GM15510 (cell line): ENCODE results near the gene SETD5.

Experiments used
- POLR2A ChIP-seq: IDR thresholded peaks from 3 replicates; pipeline ENCODE4 v1.6.1; 2011; ENCODE audit warnings: borderline replicate concordance; ENCODE audit not compliant: insufficient read length; ENCODE audit errors: extremely low read depth

Gene SETD5

DNA sequence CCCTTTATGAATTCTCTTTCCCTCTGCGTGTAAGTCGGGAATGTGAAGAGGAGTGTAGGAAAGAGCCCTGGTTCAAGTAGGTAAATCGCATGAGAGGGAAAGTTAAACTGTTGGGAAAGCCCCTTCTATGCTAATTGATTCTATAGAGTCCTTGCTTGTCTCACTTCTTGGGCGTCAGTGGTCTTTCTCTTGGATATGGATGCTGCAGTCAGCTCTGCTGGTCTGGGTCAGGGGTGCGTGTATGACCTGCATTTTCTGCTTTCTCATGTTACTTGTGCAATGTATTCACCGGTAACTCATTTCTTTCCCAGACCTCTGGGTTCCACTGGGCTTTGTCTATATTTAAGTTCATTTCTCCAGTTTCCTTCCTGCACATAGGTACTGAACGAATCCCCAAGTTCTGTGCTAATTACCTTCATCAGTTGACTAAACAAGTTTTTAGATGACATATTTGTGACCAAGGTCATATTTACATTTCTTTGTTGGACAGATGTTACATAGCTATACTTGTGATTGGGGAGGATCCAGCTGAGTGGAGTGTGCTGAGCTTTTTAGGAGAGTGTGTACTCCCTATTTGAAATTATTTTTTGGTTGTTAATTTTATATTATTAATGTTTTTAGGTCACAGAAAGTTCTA lies 1.4 kb downstream of the SETD5 start:
- no peak for TF ChIP-seq POLR2A

DNA sequence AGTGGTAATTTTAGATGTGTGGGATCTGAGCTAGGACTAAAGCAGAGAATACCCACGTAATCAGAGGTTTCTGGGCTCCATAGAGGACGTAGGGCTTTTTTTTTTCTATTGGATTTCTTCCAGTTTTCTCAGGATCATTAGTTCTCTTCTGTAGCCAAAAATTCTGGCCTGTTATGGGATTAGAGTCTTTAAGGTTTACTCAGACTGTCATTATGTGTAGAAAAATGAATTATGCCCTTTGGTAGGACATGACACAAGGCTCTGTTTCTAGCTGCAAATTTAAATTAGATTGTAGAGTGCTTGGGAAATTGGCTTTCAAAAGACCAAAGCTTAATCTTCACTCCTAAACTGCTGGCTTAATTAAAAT lies 1.9 kb downstream of the SETD5 start:
- TF ChIP-seq POLR2A: no peak

DNA sequence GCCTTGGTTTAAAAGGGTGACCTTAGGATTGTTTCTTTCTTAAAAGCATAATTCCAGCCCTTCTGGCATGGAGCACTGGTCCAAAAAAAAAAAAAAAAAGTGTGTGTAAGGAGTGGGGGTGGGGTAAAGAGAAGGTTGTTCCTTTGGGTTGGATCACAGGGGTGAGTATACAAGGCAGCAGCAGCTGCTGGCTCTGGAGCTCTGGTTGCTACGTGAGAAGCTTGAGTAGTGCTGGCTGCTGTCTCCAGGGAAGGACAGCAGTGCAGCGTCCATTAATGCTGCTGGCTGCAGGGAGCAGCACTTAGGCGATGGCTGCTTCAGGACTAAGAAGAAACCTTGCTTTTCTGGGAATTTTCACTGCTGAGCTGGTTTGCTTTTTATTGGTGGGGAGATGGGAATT lies 2.3 kb downstream of the SETD5 start:
- TF ChIP-seq POLR2A: no peak

DNA sequence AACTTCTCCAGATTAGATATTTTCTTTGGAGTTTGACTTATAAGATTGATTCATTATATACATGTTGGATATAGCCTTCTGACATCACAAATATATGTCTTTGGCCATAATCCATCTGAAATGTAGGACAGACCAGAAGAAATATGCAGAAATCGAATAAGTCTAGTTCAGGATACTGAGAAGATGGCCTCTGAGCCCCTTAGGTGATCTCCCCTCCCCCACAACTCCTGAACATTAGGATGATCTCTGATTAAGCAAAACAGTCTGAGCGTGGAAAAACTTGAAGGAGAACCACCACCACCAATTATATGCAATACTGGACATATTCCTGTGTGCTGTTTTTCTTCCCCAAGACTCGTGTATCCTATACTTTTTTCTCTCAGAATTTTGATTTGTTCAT lies 3.2 kb downstream of the SETD5 start:
- TF ChIP-seq POLR2A: no peak

DNA sequence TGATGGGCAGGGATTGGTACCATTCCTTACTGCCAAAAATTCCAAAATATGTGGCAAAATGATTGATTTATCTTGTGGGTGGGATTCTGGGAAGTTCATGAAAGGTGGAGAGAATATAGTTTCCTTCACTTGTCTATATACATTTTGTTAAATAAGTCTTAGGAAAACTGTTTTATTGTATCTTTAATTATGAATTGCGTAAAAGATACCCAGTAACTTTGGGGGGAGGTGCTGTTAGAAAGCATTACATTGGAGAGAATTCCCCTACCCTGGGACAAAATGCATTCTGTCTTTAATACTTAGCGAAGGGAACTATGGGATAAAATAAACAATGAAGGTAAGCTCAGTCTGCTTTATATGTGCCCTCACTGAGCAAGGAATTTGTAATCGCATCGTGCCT lies 4.6 kb downstream of the SETD5 start:
- no peak for TF ChIP-seq POLR2A

DNA sequence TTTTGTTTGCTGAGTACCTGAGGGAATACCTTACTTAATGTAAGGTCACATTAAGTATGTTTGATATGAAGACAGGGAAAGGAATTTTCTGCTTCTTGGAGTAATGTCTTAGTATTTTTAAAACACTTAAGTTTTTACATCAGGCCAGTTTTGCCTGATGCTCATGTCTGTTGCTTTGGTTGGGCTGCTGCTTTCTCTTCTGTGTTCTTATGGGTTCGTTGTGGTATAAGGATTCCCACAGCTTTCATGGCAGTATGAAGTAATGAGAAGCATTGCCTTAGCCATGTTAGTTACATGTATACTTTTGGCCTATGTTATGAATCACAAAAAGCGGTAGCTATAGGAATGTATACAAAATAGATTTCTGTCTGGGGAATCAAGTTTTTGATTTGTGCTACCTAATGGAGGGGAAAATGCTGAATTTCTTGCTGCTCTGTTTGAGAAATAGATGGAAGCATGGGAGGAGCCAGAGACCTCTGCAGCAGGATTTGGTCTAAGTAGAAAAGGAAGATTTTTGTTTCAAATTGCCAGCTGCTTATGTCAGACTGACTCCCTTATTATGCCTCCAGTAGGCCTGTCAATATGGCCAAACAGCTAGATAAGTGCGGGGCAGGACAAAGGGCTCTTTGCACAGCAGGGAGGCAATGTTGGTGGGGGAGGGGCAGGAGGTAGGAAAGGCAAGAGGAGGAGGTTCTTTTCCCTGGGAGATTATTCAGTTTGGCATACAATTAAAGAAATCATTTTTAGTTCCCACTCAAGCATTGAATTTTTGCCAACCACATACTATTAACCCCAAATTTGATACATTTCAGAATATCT lies 5.2 kb downstream of the SETD5 start:
- TF ChIP-seq POLR2A: no peak

DNA sequence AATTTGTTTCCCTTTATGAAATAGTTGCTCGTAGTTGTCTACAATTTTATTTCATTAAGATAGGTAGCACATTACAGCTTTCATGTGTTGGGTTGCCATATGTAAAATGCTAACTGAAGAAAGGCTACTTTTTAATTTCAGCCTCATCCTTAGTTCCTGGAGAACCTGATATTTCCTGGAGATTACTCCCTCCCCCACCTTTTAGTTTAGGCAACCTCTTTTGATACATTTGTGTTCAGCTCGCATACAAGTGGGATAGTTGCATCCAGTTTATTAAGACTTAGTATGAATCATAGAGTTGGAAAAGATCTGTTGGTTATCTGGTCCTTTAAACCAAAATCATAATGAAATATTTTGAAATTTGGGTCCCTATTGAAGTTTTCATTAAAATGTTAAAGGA lies 6.0 kb downstream of the SETD5 start:
- TF ChIP-seq POLR2A: no peak

DNA sequence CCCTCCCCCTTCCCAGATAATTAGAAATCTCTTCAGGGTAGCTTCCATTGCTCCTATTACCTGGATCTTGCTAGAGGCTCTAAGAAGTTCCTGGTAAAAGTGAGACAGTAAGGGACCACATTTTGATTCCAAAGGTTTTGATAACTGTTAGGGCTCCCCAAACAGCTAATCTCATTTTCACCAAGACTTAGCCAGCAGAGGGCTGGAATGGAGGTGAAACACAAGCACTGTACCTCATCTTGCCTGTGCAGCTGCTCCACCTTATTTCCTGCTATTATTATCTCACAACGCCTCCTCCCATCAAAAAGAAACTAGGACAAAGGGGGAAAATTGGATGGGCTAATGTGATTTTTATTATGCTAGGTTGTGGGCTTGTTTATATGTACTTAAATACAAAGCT lies 7.3 kb downstream of the SETD5 start:
- no peak for TF ChIP-seq POLR2A

DNA sequence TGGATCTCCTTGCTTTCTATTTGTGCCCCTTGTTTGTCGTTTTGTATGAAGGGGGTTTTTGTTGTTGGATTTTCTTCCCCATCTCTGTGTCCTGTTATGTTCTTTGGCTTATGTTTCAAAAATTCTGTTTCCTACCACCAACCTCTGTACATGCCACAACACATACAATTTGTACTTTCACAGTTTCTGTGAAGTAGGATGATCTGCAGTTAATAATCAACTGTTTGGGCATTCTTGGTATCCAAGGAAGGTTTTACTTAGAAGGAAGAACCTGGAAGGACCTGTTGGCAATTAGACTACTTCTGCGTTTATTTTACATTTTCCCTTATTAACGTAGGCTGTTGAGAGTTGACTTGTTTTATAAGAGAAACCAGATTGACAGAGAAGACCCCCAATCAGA lies 8.3 kb downstream of the SETD5 start:
- TF ChIP-seq POLR2A: no peak

DNA sequence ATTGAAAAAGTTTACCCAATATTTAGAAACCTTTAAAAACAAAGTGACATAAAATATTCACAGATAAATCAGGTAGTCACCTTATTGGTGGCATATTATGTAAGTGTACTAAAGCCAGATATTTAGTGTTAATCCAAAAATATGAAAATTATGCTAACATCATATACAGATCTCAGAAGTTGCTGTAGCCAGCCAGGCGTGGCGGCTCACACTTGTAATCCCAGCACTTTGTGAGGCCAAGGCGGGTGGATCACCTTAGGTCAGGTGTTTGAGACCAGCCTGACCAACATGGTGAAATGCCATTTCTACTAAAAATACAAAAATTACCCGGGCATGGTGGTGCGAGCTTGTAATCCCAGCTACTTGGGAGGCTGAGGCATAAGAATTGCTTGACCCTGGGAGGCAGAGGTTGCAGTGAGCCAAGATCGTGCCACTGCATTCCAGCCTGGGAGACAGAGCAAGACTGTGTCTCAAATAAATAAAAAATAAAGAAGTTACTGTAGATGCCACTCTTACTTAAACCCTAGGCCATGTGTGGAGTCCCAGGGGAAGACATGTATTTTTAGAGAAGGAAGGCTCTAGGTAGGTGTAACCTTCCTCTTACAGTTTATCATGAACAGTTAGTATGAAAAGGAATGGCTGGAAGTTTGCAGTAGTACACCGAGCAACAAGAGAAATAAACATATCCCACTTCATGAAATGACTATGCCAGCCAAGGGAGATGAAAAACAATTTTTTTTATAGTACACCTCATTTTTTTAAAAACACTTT lies 9.6 kb downstream of the SETD5 start:
- no peak for TF ChIP-seq POLR2A

DNA sequence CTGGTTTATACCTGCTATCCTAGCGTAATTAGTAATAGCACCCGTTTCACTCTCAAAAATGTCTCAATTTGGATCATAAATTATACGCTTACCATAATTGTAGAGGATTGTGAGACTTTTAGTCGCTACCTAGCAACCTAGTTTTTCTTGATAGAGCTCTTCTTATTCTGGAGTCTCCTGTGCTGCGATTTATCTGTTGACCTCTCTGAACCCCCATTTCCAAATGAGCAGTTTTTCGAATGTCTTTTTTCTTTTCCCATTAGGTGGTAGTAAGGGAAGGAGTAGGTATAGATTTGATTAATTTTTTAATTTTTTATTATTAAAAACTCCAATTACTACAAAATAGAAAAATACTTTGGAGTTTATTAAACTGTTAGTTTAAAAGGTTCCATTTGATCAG lies 10.6 kb downstream of the SETD5 start:
- TF ChIP-seq POLR2A: no peak

DNA sequence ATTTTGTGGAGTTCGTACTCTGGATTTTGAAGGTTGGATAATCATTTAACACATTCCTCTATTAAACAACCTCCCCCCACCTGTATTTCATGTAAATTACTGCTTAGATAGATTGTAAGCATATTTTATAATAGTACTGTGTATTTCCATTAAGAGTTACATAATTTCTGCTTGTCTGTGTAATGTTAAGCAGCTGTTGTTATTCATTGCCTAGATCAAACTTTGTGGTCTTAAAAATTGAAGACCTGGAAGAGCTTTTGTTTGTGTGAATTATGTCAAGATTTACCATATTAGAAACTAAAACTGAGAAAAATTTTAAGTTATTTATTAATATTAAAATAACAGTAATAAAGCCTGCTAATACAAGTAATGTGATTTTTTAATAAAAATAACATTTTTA lies 11.1 kb downstream of the SETD5 start:
- no peak for TF ChIP-seq POLR2A

DNA sequence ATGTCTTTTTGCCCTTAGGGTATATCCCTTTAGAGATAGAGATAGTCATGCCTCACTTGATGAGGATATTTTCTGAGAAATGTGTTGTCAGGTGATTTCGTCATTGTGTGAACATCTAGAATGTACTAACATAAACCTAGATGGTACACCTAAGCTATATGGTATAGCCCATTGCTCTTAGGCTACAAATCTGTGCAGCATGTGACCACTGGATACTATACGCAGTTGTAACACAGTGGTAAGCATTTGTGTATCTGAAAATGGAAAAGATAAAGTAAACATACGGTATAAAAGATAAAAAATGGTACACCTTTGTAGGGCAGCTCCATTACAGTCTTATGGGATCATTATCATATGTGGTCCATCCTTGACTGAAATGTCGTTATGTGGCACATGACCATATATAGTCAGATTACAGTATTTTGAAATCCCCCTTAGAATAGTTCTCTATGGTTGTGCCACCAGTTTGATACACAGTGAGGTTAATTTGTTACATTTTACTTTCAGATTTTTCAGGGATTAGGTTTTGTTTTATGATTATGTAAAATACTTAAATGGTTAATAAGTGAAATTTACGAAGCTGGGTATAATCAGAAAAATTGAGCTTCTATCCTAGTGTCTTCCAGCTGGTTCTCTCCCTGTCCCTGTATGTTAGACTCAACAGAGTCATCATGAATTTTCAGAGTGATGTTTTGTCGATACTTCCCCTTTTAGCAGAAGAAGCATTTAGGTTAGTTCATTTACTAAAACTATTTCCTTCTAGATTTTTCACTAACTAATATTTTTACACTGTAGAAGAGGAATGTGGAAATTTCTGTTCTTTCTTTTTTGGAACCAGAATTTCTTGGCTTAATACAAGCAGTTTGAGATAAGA lies 12.8 kb downstream of the SETD5 start:
- no peak for TF ChIP-seq POLR2A

DNA sequence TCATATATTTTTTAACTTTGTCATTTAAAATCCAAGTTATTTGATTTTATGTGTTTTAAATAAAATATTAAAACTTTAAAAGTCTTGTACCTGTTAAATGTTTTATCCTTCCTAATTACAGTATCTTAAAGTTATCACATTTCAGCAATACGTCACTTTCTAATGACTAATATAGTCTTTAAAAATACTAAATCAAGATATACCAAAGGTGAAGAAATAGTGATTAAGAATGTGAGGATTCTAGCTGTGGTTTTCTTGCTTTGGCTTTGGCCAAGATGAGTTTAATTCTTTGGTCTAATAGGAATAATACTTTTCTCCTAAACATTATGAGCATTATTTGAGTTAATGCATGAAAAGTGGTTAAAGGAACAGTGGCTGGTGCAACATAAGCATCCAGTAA lies 13.9 kb downstream of the SETD5 start:
- no peak for TF ChIP-seq POLR2A

DNA sequence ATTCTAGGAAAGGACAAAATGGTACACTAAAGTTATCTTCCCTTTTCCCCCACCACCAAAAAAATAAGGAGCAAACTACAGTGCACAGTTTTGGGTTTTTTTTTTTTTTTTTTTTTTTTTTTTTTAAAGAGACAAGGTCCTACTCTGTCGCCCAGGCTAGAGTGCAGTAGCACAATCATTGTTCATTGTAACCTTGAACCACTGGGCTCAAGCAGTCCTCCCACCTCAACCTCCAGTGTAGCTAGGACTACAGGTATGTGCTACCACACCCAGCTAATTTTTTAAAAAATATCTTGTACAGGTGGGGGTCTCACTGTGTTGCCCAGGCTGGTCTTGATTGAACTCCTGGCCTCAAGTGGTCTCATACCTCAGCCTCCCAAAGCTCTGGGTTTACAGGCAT lies 14.9 kb downstream of the SETD5 start:
- TF ChIP-seq POLR2A: no peak
